Fibroblast of skin of back (primary cell): ENCODE measurements around the gene TCP10L. TPM values are rescaled to one million over a fixed set of nuclear protein-coding genes. Genes with fewer than 3 reads are reported as not detected.
A peak's percentile ranks its signal among the peaks of the same experiment; 100 is the strongest.
"Not testable (repeated sequence)": the region's sequence is repeated elsewhere in the genome, so short reads cannot be mapped to it uniquely, and the experiment has no call there.

ENCODE experiments used
- DNase-seq: peaks from one replicate; pipeline ENCODE4 v3.0.0-alpha.2; 2013
- polyA plus RNA-seq, 2 experiments: library from polyadenylated mRNA; unstranded; fragments of 120-200 nt; gene quantifications; one replicate each; pipeline ENCODE4 v1.2.1, GENCODE V29; 2013; ENCODE audit not compliant: insufficient read length in 2 of 2

TCP10L gene, protein sequence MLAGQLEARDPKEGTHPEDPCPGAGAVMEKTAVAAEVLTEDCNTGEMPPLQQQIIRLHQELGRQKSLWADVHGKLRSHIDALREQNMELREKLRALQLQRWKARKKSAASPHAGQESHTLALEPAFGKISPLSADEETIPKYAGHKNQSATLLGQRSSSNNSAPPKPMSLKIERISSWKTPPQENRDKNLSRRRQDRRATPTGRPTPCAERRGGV
- polyA plus RNA-seq (2013, experiment 1 of 2; ENCODE audit: insufficient read length): not detected
- polyA plus RNA-seq (2013, experiment 2 of 2; ENCODE audit: insufficient read length): 0.14 TPM

- DNase-seq: no peak
Measured at GRCh38 chr21:32585042-32585710, at the start of gene TCP10L. TCP10L (minus strand) TSS chr21:32585523; CDS start chr21:32584304, 1,219 bp downstream.

- DNase-seq: peak; percentile 50
Measured at GRCh38 chr21:32626621-32627196, 41.4 kb upstream of the TCP10L start.

DNA sequence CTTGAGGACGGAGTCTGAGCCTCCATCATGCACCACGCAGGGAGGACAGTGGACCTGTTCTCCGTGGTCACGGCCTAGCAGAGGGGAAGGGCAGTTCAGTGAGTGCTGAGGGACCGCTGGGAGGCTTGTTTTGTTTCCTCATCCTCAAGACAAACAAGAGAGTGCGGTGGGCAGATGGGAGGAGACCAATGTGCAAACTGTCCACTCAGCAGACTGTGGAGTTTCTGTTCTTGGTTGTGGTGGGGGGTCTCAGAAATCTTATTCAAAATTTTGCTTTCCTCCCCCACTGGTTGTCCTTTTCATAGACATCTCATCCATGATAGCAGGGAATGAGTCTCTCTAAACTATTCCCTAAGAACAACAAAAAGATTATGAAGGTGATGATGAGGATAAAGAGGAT, 32.9 kb upstream of the TCP10L start:
- not testable (repeated sequence) for DNase-seq

DNA sequence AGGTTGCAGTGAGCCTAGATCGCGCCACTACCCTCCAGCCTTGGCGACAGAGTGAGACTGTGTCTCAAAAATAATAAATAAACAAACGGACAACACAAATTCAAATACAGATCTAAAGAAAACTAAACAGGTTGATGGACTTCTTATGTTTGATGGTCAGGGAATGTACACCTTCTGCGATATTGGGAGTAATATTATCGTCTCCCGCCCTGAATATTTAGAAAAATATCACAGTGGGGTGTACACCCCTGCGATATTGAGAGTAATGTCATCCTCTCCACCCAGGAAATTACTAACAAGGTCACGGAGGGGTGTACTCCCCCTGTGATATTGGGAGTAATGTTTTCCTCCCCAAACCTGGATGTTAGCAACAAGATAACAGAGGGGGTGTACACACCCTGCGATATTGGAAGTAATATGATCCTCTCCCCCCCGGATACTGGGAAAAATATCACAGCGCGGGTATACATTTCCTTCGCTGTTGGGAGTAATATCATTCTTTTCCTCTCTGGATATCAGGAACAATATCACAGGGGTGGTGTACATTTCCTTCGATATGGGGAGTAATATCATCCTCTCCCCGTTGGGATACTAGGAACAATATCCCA, 28.2 kb upstream of the TCP10L start:
- no peak for DNase-seq

DNA sequence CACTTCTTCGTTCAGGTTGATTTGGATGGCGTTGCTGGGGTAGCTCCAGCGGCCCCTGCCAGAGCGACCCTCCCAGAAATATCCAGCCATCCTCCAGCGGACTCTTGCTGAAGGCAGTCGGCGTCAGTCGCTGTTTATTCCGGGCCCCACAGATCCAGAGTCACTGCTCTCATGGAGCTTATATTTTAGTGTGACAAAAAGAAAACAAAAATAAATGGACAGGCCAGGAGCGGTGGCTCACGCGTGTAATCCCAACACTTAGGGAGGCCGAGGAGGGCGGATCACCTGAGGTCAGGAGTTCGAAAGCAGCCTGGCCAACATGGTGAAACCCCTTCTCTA, 27.6 kb upstream of the TCP10L start:
- no peak for DNase-seq

DNA sequence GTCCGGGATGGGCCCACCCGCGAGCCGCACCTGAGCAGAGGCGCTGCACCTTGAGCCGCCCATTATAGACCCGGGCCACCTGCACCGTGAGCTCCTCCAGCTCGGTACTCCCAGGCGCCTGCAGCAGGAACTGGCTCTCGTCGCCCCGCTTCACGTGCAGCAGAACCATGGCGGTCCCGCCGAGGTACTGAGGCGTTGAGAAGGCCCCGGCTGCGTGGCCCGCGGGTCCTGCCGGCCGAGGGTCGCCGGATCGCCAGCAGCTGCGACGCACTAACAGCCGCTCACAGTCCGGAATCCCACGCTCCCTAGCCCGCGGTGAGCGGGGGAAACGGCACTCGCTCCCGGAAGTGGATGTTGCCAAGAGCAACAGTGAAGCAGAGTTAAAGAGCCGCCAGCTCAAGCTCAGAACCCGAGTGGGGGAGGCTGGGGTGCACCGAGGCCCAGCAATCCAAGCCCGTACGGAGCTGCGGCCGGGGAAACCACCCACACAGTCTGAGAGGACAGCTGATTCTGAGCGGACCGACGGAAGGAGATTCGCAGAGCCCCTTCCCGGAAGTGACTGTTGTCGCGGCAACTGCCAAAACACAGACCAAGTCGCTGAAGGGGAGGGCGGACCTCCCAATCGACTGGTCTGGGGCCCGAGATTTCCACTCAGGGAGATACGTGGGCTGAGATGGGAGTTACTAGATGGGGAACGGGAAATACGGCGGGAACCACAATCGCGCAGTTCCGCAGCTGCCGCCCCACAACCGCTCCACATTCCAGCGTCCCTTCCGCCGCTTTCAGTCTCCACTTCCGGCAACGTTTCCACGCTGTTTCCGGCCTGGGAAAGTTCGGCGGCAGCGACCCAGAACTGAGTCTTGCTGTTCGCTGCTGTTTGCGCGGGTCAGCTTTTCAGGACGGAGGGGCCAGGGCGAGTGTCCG, 27.0 kb upstream of the TCP10L start, which contains the start of gene CFAP298:
Gene CFAP298, minus strand, starts transcription at position 303 of the 924 bp plus-strand sequence. Its CDS starts 134 bp downstream, at position 169.
- peak; percentile 94 for DNase-seq

GRCh38 chr21:32611471-32611997, 26.2 kb upstream of the TCP10L start:
- peak; percentile 11 for DNase-seq

GRCh38 chr21:32610940-32611339, 25.6 kb upstream of the TCP10L start:
- DNase-seq: not testable (repeated sequence)

DNA sequence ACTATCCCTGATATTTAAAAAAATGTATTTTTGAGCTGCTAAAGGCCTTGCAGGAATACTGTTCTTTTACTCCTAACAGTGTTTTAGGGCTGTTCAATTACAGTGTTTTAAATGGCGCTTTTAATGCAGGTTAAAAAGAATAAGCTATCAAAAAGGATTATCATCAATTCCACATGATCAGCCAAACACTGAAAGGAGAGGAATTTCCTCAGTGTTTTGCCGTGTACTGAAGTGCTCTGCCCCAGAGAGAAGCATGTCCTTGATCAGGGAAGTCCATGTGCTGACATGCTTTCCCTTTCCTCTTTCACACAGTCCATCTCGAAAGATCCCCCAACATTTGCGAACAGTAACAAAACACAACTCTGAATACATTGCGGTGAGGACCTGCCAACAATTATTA, 23.5 kb upstream of the TCP10L start:
- no peak for DNase-seq

DNA sequence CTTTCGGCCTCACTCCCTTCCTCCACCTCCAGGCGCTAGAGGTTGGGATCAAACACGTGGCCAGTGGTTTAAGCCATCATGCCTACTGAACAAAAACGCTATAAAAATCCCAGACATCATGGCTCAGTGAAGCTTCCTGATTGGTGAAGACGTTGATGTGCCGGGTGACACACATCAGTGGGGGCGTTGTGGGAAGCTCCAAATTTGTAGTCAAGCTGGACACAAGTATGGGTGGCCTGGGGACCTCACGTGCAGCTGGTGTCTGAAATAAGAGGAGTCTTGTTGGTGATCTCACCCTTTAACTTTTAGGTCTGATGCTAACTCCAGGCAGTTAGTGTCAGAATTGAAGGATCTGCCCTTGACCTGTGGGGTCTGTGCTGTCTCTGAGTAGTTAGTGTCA, 20.1 kb upstream of the TCP10L start:
- no peak for DNase-seq

DNA sequence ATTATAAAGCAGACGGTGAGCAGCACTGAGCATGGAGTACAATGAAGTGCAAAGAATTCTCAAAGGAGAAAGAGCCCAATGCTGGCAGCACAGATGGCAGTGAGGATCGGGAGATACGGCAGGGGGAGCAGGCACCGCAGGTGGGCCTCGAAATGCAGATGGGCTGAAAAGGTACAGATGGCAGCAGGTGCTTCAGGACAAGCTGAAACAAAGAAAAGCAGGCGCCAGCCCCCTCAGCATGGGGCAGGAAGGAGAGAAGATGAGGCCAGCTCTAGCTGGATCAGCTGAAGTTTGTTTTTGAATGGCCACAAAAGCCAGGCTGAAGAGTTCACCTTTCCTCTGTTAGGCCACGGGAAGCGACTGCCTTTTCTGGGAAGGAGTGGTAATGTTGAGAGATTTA, 19.1 kb upstream of the TCP10L start:
- no peak for DNase-seq

GRCh38 chr21:32603131-32603530, 17.8 kb upstream of the TCP10L start:
- DNase-seq: no peak

GRCh38 chr21:32602099-32602498, 16.8 kb upstream of the TCP10L start:
- no peak for DNase-seq

- DNase-seq: no peak
Measured at GRCh38 chr21:32599526-32599925, 14.2 kb upstream of the TCP10L start.

GRCh38 chr21:32599091-32599490, 13.8 kb upstream of the TCP10L start:
- DNase-seq: no peak

DNA sequence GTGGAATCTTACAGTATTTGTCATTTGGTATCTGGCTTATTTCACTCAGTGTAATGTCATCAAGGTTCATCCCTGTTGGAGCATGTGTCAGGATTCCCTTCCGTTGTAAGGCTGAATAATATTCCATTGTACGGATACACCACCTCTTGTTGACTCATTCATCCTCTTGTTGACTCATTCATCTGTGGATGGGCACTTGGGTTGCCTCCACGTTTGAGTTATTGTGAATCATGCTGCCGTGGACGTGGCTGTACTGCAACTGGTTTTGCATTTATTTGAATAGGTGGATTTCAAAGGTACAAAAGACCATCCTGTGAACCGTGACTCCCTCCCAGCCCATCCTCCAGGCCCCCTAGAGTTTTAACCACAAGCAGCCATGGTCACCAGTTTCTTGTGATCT, 11.9 kb upstream of the TCP10L start:
- peak; percentile 88 for DNase-seq

DNA sequence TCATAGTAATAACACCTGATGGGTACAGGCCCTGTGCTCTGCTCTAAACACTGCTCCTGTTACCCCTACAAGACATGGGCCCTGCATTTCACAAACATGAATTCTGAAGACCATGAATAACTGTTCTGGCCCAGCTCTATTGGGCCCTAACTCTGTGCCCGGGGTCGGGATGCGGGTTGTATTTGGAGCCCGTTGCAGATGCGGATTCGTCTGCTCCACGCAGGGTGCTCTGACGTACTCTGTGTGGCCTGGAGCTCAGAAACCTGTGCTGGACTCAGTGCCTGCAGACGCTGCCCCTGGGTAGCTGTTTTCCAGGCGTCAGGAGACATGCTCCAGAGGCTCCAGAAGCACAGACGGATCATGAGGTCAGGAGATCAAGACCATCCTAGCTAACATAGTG, 10.1 kb upstream of the TCP10L start:
- no peak for DNase-seq

- no peak for DNase-seq
Measured at GRCh38 chr21:32593690-32594089, 8.4 kb upstream of the TCP10L start.

- no peak for DNase-seq
Measured at GRCh38 chr21:32592929-32593502, 7.7 kb upstream of the TCP10L start.

- no peak for DNase-seq
Measured at GRCh38 chr21:32590130-32590529, 4.8 kb upstream of the TCP10L start.

- peak; percentile 6 for DNase-seq
Measured at GRCh38 chr21:32587651-32588050, 2.3 kb upstream of the TCP10L start.

DNA sequence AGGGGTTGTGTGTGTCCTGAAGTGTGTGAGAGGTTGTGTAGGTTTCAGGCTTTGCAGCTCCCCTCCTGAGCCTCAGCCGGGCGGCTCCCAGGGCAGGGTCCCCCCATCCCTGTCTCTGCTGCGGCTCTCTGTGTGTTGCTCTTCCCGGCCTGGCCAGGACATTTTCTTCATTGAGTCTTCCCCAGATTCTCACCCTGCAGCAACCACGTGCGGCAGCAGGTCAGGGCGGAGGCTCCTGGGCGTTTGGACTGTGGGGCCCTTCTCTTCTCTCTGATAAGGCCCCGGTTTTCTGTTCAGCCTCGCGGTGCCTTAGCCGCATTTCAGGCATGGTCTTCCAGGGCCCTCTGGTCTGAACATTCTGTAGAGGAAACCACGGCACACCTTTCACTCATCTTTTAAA, 1.8 kb upstream of the TCP10L start:
- no peak for DNase-seq
